MCF 10A (cell line): ENCODE measurements around the gene CRBN. TPM values are rescaled to one million over a fixed set of nuclear protein-coding genes. Genes with fewer than 3 reads are reported as not detected.

Experiments used
- BruUV-seq: library from RNA; stranded (reverse); fragments of 400-500 nt; replicated peaks from 2 replicates; lab custom pipeline; 2021; lab: Mats Ljungman, UMichigan
- CTCF ChIA-PET: fragments of 300-600 bp; sonication (Branson Sonifier 250); formaldehyde crosslinking; extraction: SDS; loops from one replicate; lab custom pipeline; 2021; ENCODE audit warnings: antibody characterized with exemption, inconsistent platforms; lab: Yijun Ruan, JAX
- POLR2A ChIA-PET: fragments of 300-600, 350-650 bp; sonication (Branson Sonifier 250); formaldehyde crosslinking; extraction: SDS; loops from one replicate; lab custom pipeline; 2020; ENCODE audit warnings: antibody characterized with exemption, inconsistent platforms; lab: Yijun Ruan, JAX
- DNase-seq: peaks from one replicate; pipeline ENCODE4 v3.0.0-alpha.2; 2018; ENCODE audit not compliant: unreplicated experiment
- H3K27ac Mint-ChIP-seq: one replicate; pipeline ENCODE4 v1.8.0; 2022; ENCODE audit warnings: mild to moderate bottlenecking, low read depth, mixed read lengths; ENCODE audit not compliant: unreplicated experiment
- H3K27me3 Mint-ChIP-seq: one replicate; pipeline ENCODE4 v1.8.0; 2022; ENCODE audit warnings: mixed read lengths; ENCODE audit not compliant: insufficient read depth, unreplicated experiment
- H3K36me3 Mint-ChIP-seq: one replicate; pipeline ENCODE4 v1.8.0; 2022; ENCODE audit warnings: mild to moderate bottlenecking, moderate library complexity, mixed read lengths; ENCODE audit not compliant: insufficient read depth, unreplicated experiment
- H3K4me1 Mint-ChIP-seq: one replicate; pipeline ENCODE4 v1.8.0; 2022; ENCODE audit warnings: mixed read lengths; ENCODE audit not compliant: insufficient read depth, unreplicated experiment
- H3K4me3 Mint-ChIP-seq: one replicate; pipeline ENCODE4 v1.8.0; 2022; ENCODE audit warnings: mild to moderate bottlenecking, moderate library complexity, mixed read lengths; ENCODE audit not compliant: unreplicated experiment
- H3K9me3 Mint-ChIP-seq: one replicate; pipeline ENCODE4 v1.8.0; 2022; ENCODE audit warnings: mixed read lengths; ENCODE audit not compliant: unreplicated experiment
- CTCF ChIP-seq: fragments of 200-600 bp; IDR thresholded peaks from one replicate; pipeline ENCODE4 v1.8.0; 2022; ENCODE audit warnings: antibody characterized with exemption, mild to moderate bottlenecking; ENCODE audit not compliant: unreplicated experiment
- intact Hi-C: fragments of 100-400 bp; cut with micrococcal nuclease; formaldehyde crosslinking; loops from 2 replicates; pipeline ENCODE4 v1.14.1; 2022
- total RNA-seq: library from RNA; stranded (reverse); gene quantifications from 2 replicates; pipeline ENCODE4 v1.2.3, GENCODE V29; 2022

CRBN gene
- total RNA-seq, 1 experiment from 2014 or later, result 23.0 TPM

- POLR2A ChIA-PET, result interaction anchor here (0.6 to 1.4 kb wide), 7 partner anchors 8 to 1423 kb away, joined by 3 to 7 read pairs (median 3); no protein-coding TSS in a partner anchor
- CTCF ChIA-PET, result interaction anchor here (0.7 kb wide), 2 partner anchors 18 to 30 kb away, joined by 3 to 4 read pairs; no protein-coding TSS in a partner anchor
- Mint-ChIP-seq H3K4me1 (peaks cover 5% of the 10 kb centered on the region), H3K9me3 (no peaks in the 10 kb centered on the region), H3K27ac (peak overlapping the region; percentile 99), H3K36me3 (peaks cover 41% of the 10 kb centered on the region), H3K27me3 (no peaks in the 10 kb centered on the region), H3K4me3 (peak overlapping the region; percentile 97)
- no peak for TF ChIP-seq CTCF
- DNase-seq, result peak; percentile 26
- intact Hi-C loops, result no loop called here
- TSS peak; percentile 53 for BruUV-seq
These were observed 52.0 kb downstream of the CRBN start for GRCh38 chr3:3127432-3128010.

GRCh38 chr3:3126477-3127431 lies 52.7 kb downstream of the CRBN start, which contains the start of gene TRNT1:
Gene TRNT1 (plus strand): TSS chr3:3126940. CDS start chr3:3129041, 2,101 bp downstream.
- DNase-seq, result peak; percentile 94
- Mint-ChIP-seq H3K36me3 (peaks cover 41% of the 10 kb centered on the region), H3K4me1 (peaks cover 5% of the 10 kb centered on the region), H3K27ac (peak within 1 kb of the TSS; percentile 99), H3K4me3 (peak within 1 kb of the TSS; percentile 97), H3K27me3 (no peaks in the 10 kb centered on the region), H3K9me3 (no peaks in the 10 kb centered on the region)
- TF ChIP-seq CTCF, result no peak
- POLR2A ChIA-PET, result interaction anchor here (0.6 to 1.4 kb wide), 9 partner anchors 9 to 536 kb away, joined by 3 to 7 read pairs (median 3); partner anchors contain the start of gene IL5RA
- CTCF ChIA-PET, result interaction anchor here (0.7 kb wide), 1 partner anchor 31 kb away, joined by 4 read pairs; no protein-coding TSS in a partner anchor
- no TSS peak for BruUV-seq
- intact Hi-C loops, result loop anchor here (1.0 kb wide), 1 partner anchor 58 kb away; no protein-coding TSS in a partner anchor

- Mint-ChIP-seq H3K9me3 (no peaks in the 10 kb centered on the region), H3K27ac (peak overlapping the region; percentile 99), H3K4me1 (peaks cover 5% of the 10 kb centered on the region), H3K4me3 (peak overlapping the region; percentile 97), H3K36me3 (peaks cover 37% of the 10 kb centered on the region), H3K27me3 (no peaks in the 10 kb centered on the region)
- no peak for DNase-seq
- ChIA-PET POLR2A (interaction anchor here (0.6 to 1.1 kb wide), 4 partner anchors 16 to 593 kb away, joined by 3 read pairs; partner anchors contain the start of gene IL5RA), CTCF (no interaction called here)
- intact Hi-C loops, result loop anchor here (1.0 kb wide), 1 partner anchor 58 kb away; no protein-coding TSS in a partner anchor
- TSS peak; percentile 79 for BruUV-seq
- TF ChIP-seq CTCF, result no peak
These were observed 53.5 kb downstream of the CRBN start for GRCh38 chr3:3125977-3126376.
